Thoracic aorta (tissue), 2 donors: ENCODE results near the gene IL22RA1. TPM values are rescaled to one million over a fixed set of nuclear protein-coding genes. Genes with fewer than 3 reads are reported as not detected.

Experiments used
- ATAC-seq: fragments of 150-250 bp; one replicate; pipeline ENCODE4 v1.8.0; 2017; ENCODE audit warnings: low read depth; ENCODE audit not compliant: insufficient number of reproducible peaks, low FRiP score
- DNase-seq: peaks from one replicate; pipeline ENCODE4 v3.0.0-alpha.2; 2020; ENCODE audit warnings: low spot score
- H3K27ac ChIP-seq, 2 donors: fragments of 200-600 bp; sonication (generic); 1 replicate in 1 of 2; 2 replicates in 1 of 2; pipeline ENCODE4 v1.5.1; 2016; ENCODE audit warnings: mild to moderate bottlenecking in 2 of 2, moderate library complexity in 2 of 2
- H3K27me3 ChIP-seq: fragments of 200-600 bp; sonication (generic); replicated peaks from 2 replicates; pipeline ENCODE4 v1.6.0; 2016; ENCODE audit warnings: mild to moderate bottlenecking; ENCODE audit not compliant: insufficient read depth
- H3K36me3 ChIP-seq: fragments of 200-600 bp; sonication (generic); one replicate; pipeline ENCODE4 v1.5.1; 2016
- H3K4me1 ChIP-seq, 2 donors: fragments of 200-600 bp; sonication (generic); 1 replicate in 1 of 2; 2 replicates in 1 of 2; pipeline versions ENCODE4 v1.5.1 to v1.6.0; 2016; ENCODE audit warnings: low read depth in 2 of 2, mild to moderate bottlenecking in 1 of 2; ENCODE audit not compliant: control insufficient read depth in 1 of 2
- H3K4me3 ChIP-seq: fragments of 200-600 bp; sonication (generic); 2 replicates; pipeline ENCODE4 v1.5.1; 2016; ENCODE audit warnings: mild to moderate bottlenecking
- H3K9me3 ChIP-seq: fragments of 200-600 bp; sonication (generic); 2 replicates; pipeline ENCODE4 v1.5.1; 2016
- total RNA-seq, 2 donors: library from RNA; depleted of rRNA; stranded (reverse); fragments of >200 nt; gene quantifications; one replicate each; pipeline versions ENCODE4 v1.1.0 to v1.2.3, GENCODE V29; 2016
- TF ChIP-seq, protein P1 (sequence below): fragments of 200-600 bp; sonication (generic); IDR thresholded peaks from one replicate; pipeline ENCODE4 v1.5.1; 2019; ENCODE audit warnings: antibody characterized with exemption

IL22RA1 gene
- total RNA-seq, 2 donors from 2014 or later: 0.14 to 0.21 TPM

DNA sequence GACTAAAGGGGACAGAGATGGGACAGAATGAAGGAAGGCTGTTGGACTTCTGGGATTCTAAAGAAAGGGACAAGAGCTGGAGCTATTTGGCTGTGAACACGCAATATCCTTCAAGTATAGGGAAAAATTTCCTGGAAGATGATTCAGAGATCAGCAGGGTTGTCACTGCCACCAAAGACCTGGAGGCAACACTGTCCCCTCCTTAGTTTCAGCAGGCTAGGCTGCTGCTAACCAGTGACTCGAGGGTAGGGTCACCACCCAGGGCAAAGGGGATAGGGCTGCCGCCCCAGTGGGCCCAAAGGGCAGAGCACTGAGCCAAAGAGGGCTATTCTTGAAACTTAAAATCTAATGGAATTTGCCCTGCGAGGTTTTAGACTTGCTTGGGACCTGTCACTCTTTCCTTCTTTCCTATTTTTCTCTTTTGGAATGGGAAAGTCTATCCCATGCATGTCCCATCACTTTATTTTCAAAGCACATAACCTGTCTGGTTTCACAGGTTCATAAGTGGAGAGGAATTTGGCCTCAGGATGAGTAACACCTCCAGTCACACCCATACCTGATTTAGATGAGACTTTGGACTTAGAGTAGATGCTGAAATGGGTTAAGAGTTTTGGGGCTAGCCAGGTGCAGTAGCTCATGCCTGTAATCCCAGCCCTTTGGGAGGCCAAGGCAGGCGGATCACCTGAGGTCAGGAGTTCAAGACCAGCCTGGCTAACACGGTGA lies 32.3 kb upstream of the IL22RA1 start:
- no peak overlapping the region for H3K27ac ChIP-seq
- no peaks in the 10 kb centered on the region for H3K9me3 ChIP-seq
- H3K4me1 ChIP-seq: no peaks in the 10 kb centered on the region
- no peak for DNase-seq
- no peaks in the 10 kb centered on the region for H3K36me3 ChIP-seq
- TF ChIP-seq, protein P1, sequence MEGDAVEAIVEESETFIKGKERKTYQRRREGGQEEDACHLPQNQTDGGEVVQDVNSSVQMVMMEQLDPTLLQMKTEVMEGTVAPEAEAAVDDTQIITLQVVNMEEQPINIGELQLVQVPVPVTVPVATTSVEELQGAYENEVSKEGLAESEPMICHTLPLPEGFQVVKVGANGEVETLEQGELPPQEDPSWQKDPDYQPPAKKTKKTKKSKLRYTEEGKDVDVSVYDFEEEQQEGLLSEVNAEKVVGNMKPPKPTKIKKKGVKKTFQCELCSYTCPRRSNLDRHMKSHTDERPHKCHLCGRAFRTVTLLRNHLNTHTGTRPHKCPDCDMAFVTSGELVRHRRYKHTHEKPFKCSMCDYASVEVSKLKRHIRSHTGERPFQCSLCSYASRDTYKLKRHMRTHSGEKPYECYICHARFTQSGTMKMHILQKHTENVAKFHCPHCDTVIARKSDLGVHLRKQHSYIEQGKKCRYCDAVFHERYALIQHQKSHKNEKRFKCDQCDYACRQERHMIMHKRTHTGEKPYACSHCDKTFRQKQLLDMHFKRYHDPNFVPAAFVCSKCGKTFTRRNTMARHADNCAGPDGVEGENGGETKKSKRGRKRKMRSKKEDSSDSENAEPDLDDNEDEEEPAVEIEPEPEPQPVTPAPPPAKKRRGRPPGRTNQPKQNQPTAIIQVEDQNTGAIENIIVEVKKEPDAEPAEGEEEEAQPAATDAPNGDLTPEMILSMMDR: no peak
- no peak overlapping the region for H3K4me3 ChIP-seq
- no peaks in the 10 kb centered on the region for H3K27me3 ChIP-seq
- ATAC-seq: no peak

DNA sequence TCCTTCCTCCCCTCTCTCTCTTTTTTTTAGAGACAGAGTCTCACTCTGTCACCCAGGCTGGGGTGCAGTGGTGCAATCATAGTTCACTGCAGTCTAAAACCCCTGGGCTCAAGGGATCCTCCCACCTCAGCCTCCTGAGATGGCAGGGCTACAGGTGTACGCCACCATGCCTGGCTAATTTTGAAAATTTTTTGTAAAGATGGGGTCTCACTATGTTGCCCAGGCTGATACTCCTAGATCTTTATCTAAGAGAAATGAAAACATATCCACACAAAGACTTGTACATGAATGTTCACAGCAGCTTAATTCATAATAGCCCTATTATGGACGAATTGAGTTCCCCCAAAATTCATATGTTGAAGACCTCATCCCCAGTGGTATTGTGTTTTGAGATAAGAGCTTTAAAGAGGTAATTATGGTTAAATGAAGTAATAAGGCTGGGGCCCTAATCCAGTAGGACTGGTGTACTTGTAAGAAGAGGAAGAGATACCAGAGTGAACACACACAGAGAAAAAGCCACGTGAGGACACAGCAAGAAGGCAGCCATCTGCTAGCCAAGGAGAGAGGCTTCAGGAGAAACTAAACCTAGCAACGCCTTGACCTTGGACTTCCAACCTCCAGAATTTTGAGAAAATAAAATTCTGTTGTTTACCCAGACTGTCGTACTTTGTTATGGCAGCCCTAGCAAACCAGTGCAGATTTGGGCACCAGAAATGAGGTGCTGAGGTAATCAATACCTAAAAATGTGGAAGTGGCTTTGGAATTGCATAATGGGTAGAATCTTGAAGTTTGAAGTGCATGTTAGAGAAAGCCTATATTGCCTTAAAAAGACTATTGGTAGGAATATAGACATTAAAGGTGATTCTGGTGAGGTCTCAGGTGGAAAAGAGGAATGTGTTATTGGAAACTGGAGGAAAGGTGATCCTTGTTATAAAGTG lies 31.0 kb upstream of the IL22RA1 start:
- DNase-seq (no peak), ATAC-seq (no peak)
- Histone ChIP-seq H3K27me3 (no peaks in the 10 kb centered on the region), H3K4me1 (no peaks in the 10 kb centered on the region), H3K9me3 (no peaks in the 10 kb centered on the region), H3K4me3 (no peak overlapping the region), H3K27ac (no peak overlapping the region), H3K36me3 (no peaks in the 10 kb centered on the region)
- TF ChIP-seq, protein P1: no peak

DNA sequence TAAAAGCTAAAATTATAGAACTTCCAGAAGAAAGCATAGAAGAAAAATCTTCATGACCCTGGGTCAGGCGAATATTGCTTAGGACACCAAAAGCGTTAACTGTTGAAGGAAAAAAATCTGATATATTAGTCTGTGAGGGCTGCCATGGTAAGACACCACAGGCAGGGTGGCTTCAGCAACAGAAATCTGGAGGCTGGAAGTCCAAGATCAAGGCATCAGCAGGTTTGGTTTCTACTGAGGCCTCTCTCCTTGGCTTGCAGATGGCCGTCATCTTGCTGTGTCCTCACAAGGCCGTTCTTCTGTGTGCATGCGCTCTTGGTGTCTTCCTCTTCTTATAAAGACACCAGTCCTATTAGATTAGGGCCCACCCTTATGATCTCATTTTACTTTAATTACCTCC lies 29.7 kb upstream of the IL22RA1 start:
- TF ChIP-seq, protein P1: no peak
- Histone ChIP-seq H3K4me1 (no peaks in the 10 kb centered on the region), H3K9me3 (no peaks in the 10 kb centered on the region), H3K4me3 (no peak overlapping the region), H3K27ac (no peak overlapping the region), H3K36me3 (no peaks in the 10 kb centered on the region), H3K27me3 (no peaks in the 10 kb centered on the region)
- DNase-seq (no peak), ATAC-seq (no peak)

DNA sequence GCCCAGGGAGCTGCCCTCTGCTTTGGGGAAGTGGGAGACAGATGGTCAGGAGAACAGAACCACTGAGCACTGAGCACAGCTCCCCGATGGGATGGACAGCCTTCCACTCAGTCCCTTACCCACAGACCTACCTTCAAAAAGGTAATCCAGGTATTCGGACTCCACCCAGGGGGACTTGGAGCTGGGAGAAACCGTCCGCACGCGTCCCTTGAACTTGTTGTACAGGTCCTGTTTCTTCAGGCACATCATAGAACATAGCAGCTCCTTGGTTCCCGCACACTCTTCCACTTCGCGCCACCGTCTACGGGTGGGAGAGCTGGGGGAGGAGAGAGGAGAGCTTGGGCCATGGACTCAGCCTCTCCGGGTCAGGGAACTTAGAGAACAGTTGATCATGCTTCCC lies 26.3 kb upstream of the IL22RA1 start:
- no peak for ATAC-seq
- Histone ChIP-seq H3K4me3 (no peak overlapping the region), H3K27ac (no peak overlapping the region), H3K36me3 (no peaks in the 10 kb centered on the region), H3K4me1 (no peaks in the 10 kb centered on the region), H3K9me3 (no peaks in the 10 kb centered on the region), H3K27me3 (no peaks in the 10 kb centered on the region)
- TF ChIP-seq, protein P1: no peak
- no peak for DNase-seq

DNA sequence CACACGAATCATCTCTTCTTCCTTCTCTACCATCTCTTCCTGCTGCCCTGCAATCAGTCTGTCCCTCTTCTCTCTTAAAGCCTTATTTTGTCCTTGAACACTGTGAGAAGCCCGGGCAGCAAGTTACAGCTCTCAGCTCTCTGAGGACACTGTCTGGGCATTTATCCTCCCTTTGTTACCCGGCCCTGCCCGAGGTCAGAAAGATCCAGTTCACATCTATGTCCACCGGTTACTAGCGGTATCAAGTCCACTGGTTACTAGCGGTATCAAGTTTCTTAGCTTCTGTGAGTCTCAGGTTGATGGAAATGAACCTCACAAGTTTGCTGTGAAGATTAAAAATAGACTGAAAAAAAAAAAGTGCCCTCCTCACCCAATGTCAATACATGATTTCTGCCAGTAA lies 25.3 kb upstream of the IL22RA1 start:
- no peak for DNase-seq
- no peaks in the 10 kb centered on the region for H3K27me3 ChIP-seq
- no peaks in the 10 kb centered on the region for H3K36me3 ChIP-seq
- no peak overlapping the region for H3K4me3 ChIP-seq
- H3K4me1 ChIP-seq: no peaks in the 10 kb centered on the region
- no peak for ATAC-seq
- H3K27ac ChIP-seq: no peak overlapping the region
- no peaks in the 10 kb centered on the region for H3K9me3 ChIP-seq
- TF ChIP-seq, protein P1: no peak
